Stimulated activated CD4-positive, alpha-beta T cell treated with anti-CD3 and anti-CD28 coated beads, Interleukin-2, amount 100 ng/mL, for 24 hours (primary cell): Measurements from ENCODE around the gene AMPD2.
"Not testable (repeated sequence)": the region's sequence is repeated elsewhere in the genome, so short reads cannot be mapped to it uniquely, and the experiment has no call there.

Experiments used
- DNase-seq, 2 donors: peaks; one replicate each; pipeline ENCODE4 v3.0.0-alpha.2; 2020

AMPD2 gene

DNA sequence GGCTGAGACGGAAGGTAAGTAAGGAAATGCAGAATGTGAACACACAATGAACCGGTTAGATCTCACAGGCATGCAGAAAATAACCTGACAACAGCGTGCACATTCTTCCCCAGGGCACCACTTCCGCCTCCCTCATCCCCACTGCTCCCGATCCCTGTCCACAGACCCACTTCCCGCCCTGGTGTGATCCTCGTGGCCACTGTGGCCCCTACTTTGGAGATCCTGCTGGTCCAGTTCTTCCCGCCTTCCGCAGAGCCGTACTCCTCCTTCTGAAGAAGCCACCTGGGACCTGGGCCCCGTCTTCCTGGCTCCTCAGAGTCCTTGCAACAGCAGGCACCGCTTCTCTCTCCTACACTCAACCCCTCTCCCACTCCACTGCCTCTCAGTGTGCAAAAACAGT, 34.9 kb downstream of the AMPD2 start:
- DNase-seq: no peak

GRCh38 chr1:109655615-109656519, 36.2 kb downstream of the AMPD2 start, which contains the start of gene GSTM4:
Gene GSTM4, plus strand, starts transcription at chr1:109656099. Its CDS starts 291 bp downstream, at chr1:109656390.
- DNase-seq: peak; percentile 74 to 85

- DNase-seq: no peak
Measured at GRCh38 chr1:109657395-109657794, 37.8 kb downstream of the AMPD2 start.

GRCh38 chr1:109657970-109658369, 38.3 kb downstream of the AMPD2 start:
- no peak for DNase-seq

GRCh38 chr1:109658533-109659042, 39.0 kb downstream of the AMPD2 start:
- DNase-seq: no peak

DNA sequence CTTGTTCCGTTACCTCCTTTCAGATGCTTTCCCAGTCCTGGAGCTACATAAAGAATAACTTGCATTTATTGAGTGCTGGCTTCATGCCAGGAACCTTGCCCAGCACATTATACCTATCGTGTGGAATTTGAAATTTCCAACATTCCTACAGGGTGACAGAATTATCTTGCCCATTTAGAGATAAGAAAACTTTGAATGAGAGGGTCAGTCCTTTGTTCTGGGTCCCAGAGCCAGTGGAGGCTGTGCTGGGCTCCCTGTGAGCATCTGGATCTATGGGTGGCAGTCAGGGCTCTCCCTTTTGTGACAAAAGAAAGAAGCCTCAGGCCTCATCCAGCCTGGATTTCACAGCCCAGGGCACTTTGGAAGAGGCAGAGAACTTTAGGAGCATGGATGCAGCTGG, 39.5 kb downstream of the AMPD2 start:
- DNase-seq: no peak

- DNase-seq: no peak
Measured at GRCh38 chr1:109659997-109660690, 40.5 kb downstream of the AMPD2 start.

- not testable (repeated sequence) for DNase-seq
Measured at GRCh38 chr1:109660691-109661026, 41.0 kb downstream of the AMPD2 start.

DNA sequence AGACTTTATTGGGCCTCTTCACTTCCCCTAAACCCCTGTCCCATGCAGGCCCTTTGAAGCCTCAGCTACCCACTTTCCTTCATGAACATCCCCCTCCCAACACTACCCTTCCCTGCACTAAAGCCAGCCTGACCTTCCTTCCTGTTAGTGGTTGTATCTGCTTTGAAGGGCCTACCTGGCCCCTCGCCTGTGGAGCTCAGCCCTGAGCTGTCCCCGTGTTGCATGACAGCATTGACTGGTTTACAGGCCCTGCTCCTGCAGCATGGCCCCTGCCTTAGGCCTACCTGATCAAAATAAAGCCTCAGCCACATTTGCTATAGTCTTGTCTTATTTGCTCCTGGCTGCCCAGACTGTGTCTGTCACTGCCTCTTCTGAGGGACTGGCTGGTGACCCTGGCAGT, 41.8 kb downstream of the AMPD2 start:
- DNase-seq: no peak

DNA sequence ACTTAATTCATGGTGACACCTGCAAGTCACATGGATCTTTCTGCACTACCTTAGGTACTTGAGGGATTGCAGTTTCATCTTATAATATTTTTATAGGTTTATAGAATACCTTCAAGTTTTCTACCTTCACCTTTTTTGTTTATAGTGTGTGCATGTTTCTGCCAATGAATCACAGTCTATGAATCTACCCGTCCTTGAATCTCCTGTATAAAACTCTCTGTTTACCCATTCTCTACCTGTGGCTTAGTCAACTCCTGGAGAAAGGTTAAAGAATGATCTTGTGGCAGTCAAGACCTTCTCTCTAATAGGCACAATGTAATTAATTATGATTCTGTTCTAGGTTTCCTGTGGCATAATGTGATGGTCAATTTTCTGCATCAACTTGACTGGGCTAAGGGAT, 45.0 kb downstream of the AMPD2 start:
- DNase-seq: no peak

- DNase-seq: peak; percentile 87 to 90
Measured at GRCh38 chr1:109667452-109668122, 48.0 kb downstream of the AMPD2 start, which contains the start of gene GSTM2. Gene GSTM2, plus strand, starts transcription at chr1:109668057. Its CDS starts 59 bp downstream, at chr1:109668116.

GRCh38 chr1:109668123-109668775, 48.6 kb downstream of the AMPD2 start:
- no peak for DNase-seq

GRCh38 chr1:109669246-109669948, 49.8 kb downstream of the AMPD2 start:
- no peak for DNase-seq

- DNase-seq: not testable (repeated sequence)
Measured at GRCh38 chr1:109669949-109670302, 50.3 kb downstream of the AMPD2 start.

- DNase-seq: no peak
Measured at GRCh38 chr1:109671067-109671466, 51.4 kb downstream of the AMPD2 start.

DNA sequence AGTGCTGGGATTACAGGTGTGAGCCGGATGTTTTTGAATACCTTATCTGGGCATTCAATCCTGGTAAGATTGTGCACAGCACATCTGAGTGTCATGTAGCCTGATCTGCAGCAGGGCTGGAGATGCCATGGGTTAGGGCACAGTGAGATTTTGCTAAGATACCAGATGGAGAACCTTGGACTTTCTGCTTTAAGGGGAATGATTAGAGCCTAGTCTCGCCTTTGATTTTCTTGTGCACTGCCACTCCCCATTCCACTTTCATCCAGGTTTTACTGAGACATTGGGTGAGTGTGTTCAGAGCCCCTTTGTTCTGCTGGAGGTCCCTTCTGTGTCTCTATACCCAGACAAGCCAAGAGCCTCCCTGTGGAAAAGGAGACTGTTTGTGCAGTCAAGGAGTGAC, 54.2 kb downstream of the AMPD2 start:
- not testable (repeated sequence) for DNase-seq

DNA sequence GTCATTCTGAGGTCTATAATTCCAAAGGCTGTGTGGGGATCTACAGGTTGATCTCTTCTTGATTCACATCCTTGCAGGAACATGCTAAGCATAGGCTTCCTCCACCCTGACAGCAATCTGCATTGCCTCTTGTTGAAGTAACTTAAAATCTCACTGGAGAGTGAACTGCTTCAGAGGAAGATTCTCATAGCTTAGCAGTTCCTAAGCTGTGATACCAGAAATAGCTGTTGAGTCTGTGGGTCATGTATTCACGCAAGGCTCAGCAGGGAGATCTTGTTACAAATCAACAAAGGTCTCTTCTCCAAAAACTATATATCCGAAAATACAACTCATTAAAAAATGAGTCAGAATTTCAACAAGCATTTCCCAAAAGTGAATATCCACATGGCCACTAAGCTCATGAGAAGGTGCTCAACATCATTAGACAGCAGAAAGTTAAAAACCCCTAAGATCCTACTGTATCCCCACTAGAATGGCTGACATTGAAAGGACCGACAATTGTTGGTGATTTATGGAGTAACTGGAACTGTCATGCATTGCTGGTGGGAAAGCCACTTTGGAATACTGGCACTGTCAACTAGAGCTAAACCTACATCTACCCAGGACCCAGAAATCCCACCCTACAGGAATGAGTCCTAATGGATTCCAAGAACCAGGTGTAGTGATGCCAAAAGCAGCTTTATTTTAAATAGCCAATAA, 57.2 kb downstream of the AMPD2 start:
- not testable (repeated sequence) for DNase-seq

GRCh38 chr1:109677459-109677858, 57.8 kb downstream of the AMPD2 start:
- no peak for DNase-seq

DNA sequence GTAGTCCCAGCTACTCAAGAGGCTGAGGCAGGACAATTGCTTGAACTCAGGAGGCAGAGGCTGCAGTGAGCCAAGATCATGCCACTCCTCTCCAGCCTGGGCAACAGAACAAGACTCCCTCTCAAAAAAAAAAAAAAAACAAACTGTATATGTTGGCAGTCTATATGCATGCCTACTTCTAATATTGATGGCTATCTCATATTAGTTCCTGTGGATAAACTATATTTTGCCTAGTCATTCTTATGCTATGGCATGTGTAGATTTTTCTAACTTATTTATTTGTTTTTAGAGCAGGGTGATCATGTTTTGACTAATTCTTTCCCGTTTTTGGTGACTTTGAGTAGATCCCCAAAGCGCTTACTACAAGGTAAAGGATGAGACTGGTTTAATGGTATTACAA, 59.0 kb downstream of the AMPD2 start:
- DNase-seq: not testable (repeated sequence)
